ENCODE measurements around the gene AXL.

The AXL gene

DNA sequence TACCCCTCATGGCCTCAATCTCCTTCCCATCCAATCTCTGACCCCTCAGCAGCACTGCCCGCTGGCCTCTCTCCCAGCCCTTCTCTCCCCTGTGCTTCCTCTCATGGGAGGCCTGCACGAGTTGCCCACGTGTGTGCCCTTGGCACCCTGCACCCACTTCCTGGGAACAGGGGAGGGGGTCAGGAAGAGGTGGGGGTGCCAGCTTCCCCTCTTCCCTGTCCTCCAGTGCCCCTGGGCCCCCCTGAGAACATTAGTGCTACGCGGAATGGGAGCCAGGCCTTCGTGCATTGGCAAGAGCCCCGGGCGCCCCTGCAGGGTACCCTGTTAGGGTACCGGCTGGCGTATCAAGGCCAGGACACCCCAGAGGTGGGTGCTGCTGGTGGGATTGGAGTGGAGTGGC lies 19.2 kb downstream of the AXL start:
- no peak for DNase-seq

- DNase-seq = no peak
These were observed 20.3 kb downstream of the AXL start for GRCh38 chr19:41239363-41239762.

GRCh38 chr19:41239961-41240574 lies 21.0 kb downstream of the AXL start:
- no peak for DNase-seq

DNA sequence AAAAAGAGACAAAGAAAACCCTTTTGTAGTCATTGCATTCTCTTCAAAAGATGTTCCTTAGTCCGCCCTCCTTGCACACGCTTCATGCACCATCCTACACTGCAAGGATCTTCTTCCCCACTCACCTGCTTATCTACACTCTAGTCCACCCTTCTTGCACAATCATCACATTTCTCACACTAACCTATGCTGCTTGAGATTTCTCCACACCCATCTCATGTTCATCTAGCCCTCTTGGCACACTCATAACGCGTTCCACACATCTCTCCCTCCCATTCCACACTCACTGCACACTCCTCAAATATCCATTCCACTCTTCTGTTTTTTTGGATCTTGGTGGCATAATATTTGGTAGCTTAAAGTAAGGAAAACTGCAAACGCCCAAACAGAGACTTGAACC lies 22.8 kb downstream of the AXL start:
- DNase-seq = no peak

GRCh38 chr19:41244117-41244516 lies 25.1 kb downstream of the AXL start:
- DNase-seq = no peak

DNA sequence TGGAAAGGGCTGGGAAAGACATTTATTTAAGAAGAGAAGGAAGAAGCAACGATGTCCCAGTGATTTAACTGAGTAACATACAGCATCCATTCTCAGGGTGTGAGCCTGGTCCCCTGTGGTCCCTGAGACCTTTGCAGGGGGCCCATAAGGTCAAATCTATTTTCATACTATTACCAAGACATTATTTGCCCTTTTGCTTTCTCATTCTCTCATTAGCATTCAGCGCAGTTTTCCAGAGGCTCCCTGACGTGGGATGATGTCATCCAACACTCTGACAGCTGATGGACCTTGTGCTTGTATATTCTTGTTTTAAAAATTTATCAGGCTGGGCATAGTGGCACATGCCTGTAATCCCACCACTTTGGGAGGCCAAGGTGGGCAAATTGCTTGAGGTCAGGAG lies 26.8 kb downstream of the AXL start:
- DNase-seq = no peak

DNA sequence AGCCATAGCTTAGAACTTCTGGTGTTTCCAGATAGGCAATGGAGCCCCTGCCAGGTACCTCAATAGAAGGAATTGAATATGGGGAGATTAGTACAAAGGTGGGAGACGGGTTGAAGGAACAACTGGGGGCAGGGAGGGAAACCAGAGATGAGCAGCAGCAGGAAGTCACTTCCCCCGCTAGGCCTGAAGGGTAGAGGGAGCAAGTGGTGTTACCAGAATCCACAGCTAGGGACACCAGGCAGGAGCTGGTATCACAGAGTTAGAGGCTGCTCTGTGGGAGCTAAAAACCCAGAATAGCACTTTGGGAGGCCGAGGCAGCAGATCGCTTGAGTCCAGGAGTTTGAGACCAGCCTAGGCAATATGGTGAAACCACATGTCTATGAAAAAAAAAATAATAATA lies 29.9 kb downstream of the AXL start:
- no peak for DNase-seq

- no peak for DNase-seq
These were observed 30.8 kb downstream of the AXL start for GRCh38 chr19:41249707-41250423.

DNA sequence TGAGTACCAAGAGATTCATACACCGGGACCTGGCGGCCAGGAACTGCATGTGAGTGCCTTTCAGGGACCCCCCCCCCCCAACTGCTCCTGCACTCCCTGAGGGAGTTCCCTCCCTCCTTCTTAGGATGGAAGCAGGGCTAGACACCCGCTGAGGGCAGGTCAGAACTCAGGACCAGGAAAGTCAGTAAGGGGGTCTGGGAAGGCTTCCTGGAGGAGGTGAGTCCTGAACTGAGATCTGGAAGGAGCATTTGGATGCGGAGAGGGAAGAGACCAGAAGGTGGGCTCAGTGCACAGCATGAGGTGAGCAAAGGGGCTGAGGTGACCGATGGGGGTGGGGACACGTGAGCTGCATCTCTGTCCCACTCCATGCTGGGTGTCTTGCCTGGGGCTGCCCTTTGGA lies 34.6 kb downstream of the AXL start:
- DNase-seq = no peak

- no peak for DNase-seq
These were observed 36.1 kb downstream of the AXL start for GRCh38 chr19:41255171-41255570.

DNA sequence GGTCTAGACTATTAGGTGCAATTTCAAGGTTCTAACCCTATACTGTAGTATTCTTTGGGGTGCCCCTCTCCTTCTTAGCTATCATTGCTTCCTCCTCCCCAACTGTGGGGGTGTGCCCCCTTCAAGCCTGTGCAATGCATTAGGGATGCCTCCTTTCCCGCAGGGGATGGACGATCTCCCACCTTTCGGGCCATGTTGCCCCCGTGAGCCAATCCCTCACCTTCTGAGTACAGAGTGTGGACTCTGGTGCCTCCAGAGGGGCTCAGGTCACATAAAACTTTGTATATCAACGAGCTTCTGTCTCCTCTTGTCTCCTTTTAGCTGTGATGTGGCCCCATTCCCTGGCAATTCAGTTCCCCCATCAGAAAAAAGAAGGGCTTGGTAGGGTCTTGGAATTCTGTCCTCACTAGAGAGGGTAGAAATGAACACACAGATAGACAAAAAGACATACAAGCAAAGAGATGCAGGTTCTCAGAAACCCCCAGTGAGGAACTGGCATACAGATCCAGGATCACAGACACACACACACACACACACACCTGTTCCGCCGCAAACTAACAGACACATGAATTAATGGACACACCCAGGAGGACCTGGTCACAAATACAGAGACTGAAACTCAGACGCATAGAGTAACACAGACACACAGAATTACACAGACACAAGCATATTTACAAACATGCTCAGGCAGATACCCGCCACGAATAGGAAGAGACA lies 42.6 kb downstream of the AXL start:
- no peak for DNase-seq

- no peak for DNase-seq
These were observed 44.2 kb downstream of the AXL start for GRCh38 chr19:41263042-41263849.

DNA sequence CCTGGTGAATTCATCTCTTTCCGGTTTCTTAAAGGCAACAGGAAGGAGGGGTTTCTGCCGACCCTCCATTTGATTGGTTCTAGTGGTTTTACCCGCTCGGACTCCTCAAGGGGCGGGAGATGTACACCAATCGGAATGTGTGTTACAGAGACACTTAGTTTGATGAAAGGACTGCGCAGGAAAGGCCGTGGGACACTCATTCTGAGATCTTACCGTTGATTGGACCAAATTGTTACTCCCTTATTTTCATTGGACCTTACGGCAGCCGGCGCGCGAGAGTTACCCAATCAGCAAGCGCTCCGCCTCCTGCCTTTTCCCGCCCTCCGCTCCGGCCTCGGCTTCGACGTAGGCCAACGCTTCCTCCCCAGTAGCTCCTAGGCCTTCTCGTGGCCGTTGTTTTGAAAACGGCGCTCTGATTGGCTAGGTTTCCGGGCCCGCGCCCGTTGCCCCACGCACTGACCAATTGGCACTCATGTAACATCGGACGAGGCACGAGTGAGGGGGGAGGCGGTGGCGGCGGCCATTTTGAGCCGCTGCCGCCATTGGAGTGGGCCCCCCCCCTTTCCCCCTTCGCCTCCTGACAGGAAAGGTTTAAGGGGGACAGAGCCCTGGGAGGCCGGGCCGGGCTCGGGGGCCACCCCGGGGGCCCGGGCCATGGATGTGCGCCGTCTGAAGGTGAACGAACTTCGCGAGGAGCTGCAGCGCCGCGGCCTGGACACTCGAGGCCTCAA lies 45.0 kb downstream of the AXL start, which contains the start of gene HNRNPUL1:
TSS of gene HNRNPUL1 (plus strand) at position 523 of the 731 bp plus-strand sequence. CDS start at position 655, 132 bp downstream.
- DNase-seq = peak; percentile 99

DNA sequence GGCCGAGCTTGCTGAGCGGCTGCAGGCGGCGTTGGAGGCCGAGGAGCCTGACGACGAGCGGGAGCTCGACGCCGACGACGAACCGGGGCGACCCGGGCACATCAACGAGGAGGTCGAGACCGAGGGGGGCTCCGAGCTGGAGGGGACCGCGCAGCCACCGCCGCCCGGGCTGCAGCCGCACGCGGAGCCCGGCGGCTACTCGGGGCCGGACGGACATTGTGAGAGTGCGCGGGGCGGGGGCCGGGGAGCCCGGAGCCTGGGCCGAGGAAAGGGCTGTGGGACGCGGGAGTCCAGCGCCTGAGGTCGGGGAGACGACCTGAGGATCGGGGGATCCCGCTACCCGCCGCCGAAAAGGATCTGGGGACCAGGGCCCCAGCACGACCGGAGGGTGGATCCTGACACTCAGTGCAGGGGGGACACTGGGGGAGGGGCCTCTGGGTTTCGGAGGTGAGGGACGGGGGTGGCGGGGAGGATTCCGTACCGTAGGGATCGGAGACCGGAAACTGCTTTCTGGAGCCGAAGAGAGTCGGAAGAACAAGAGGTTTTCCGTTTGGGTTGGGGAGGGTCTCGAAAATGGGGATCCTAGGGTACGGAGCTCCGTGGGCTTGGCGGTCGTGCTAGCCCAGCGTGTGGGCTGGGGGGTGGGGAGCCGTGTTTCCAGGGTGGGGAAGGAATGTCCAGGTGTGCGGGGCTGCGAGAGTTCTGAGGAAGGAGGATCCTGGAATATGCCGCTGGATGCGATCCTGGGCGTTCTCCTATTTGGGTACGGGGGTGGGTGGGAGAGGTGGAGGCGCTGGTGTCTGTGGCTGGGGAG lies 45.8 kb downstream of the AXL start:
- peak; percentile 8 for DNase-seq

DNA sequence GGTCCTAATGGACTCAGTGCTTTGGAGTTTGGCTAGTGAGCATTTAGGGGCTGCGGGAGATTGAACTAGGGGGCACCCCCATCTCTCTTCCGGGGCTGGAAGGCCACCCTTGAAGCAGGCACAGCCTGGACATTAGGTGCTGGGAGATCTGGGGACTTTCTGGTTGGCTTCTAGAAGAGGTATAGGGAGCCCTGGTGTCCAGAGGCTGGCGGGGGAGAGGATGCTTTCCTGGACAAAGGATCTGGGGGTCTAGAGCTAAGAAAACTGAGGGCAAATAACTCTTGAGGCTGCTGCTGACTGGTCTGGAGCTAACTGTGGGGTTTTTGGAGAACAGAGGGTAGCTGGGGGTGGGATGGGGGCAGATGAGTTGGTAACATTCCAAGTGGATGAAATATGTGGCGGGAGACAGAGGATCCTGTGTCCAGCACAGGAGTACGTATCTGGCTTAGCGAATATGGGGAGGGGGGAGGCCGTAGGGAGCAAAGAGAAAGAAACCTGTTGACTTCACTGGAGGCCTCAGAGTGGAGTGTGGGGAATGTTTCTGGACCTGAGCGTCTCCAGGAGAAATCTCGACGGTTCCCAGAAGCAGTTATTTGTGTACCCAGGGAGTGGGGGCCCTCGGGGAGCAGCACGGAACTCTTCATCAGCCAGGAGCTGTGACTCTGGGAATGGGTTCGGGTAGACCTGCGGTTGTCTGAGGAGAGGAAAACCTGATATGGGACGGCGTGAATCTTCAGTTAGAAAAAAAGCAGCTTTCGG lies 46.6 kb downstream of the AXL start:
- DNase-seq = no peak

GRCh38 chr19:41269055-41269454 lies 50.0 kb downstream of the AXL start:
- DNase-seq = no peak

- no peak for DNase-seq
These were observed 50.5 kb downstream of the AXL start for GRCh38 chr19:41269571-41269970.

GRCh38 chr19:41273076-41273475 lies 54.1 kb downstream of the AXL start:
- no peak for DNase-seq

DNA sequence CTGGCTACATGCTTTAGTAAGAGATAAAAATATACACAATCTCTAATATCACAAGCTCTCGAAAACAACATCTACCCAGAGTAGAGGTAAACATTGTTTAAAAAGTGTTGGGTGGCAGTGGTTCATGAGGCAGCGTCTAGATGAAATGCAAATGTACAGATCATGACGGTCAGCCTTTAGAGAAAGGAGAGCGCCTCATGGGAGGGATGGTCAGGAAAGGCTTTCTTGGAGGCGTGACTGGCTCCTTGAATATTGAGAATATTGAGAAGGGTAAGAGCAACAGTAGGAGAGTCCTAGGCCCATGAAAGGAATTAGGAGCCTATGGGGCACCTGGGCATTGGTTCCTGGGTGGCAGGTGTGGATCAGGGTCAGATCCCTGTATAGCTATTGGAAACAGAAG lies 55.8 kb downstream of the AXL start:
- no peak for DNase-seq

DNA sequence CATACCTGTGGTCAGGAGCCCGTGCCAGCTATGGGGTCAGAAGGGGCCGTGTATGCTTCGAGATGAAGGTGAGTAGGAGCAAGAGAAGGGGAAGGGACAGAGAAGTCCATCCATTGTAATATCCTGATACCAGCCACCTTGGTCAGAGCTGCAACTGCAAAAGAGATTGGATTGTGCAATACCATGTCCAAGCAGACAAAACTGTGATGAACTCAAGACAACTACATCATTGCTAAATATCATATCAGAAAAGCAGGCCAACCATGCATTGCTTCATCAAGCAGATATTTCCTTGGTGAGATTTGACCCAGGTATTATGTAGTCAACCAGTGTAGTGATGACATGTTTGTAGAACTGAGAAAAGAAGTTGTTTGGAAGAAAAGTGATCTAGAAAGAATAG lies 57.2 kb downstream of the AXL start:
- DNase-seq = no peak

DNA sequence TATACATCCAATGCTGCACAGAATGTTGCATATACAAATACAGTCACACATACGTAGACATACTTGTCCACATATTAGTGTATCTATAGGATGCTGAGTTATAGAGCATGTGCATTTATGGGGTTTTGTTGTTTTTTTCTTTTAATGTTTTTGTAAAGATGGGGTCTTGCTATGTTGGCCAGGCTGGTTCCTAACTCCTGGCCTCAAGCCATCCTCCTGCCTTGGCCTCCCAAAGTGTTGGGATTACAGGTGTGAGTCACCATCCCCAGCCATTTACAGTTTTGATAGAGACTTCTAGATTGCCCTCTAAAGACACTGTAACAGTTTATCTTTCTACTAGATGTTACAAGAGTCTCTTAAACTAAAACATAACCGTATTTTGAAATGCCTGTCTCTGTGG lies 59.5 kb downstream of the AXL start:
- no peak for DNase-seq
